ENCODE data around the gene MVB12B. TPM values are rescaled to one million over a fixed set of nuclear protein-coding genes. Genes with fewer than 3 reads are reported as not detected.

Gene MVB12B
- total RNA-seq, 1 experiment from 2014 or later, result 10.9 TPM

GRCh38 chr9:126474206-126474765, 147.7 kb downstream of the MVB12B start:
- intact Hi-C loops (cut with micrococcal nuclease), result no loop called here
- peaks cover 13 to 27% of the 10 kb centered on the region in 2 experiments for H3K4me1 ChIP-seq (ENCODE audit: control insufficient read depth in 1 of 2, insufficient read depth in 2 of 2, low read length in 2 of 2)
- no peaks in the 10 kb centered on the region for H3K9me2 ChIP-seq (ENCODE audit: insufficient read depth)
- no peaks in the 10 kb centered on the region for H3K36me3 ChIP-seq (ENCODE audit: control insufficient read depth in 1 of 2, insufficient read depth in 2 of 2, low read length in 2 of 2)
- peak overlapping the region; percentile 74 for H3K4me2 ChIP-seq (ENCODE audit: low read length)
- no peaks in the 10 kb centered on the region for H4K20me1 ChIP-seq (ENCODE audit: insufficient read depth)
- ChIA-PET POLR2A (no interaction called here), CTCF (interaction anchor here (0.9 kb wide), 1 partner anchor 17 kb away, joined by 3 read pairs; no protein-coding TSS in a partner anchor), RAD21 (ENCODE audit: low non-redundant PET in 1 of 2, low total read pairs in 2 of 2, uncharacterized antibody in 2 of 2, unreplicated experiment in 2 of 2) (no interaction called here)
- ATAC-seq, result peak; percentile 57; the same call in 1 of the 2 replicates
- peak overlapping the region in 1 of 2 experiments; percentile 24; a peak in 1 of 4 replicates for H3K4me3 ChIP-seq (replicated peaks in 1 of 2; ENCODE audit: low read depth in 1 of 2, low read length in 2 of 2)
- H3K27me3 ChIP-seq (ENCODE audit: insufficient read depth, low read length), result no peaks in the 10 kb centered on the region
- 0 out of 2 replicates have a peak overlapping the region, but pooled peaks have one; percentile 5 for H3K9ac ChIP-seq (ENCODE audit: low read length)
- H3K9me3 ChIP-seq (ENCODE audit: control insufficient read depth in 1 of 2, insufficient read depth in 1 of 2, low read depth in 1 of 2, low read length in 2 of 2), result no peaks in the 10 kb centered on the region
- no peaks in the 10 kb centered on the region for H3K79me2 ChIP-seq (ENCODE audit: insufficient read depth, low read length)
- no peak overlapping the region for H2AFZ ChIP-seq (ENCODE audit: low read depth, low read length, poor library complexity, severe bottlenecking)
- no peak for DNase-seq (ENCODE audit: low read depth, low spot score)
- TF ChIP-seq CTCF (IDR thresholded peaks at IDR 0.05 in 2 of 3, conservative IDR thresholded peaks at IDR 0.05 in 1 of 3; ENCODE audit: borderline replicate concordance in 1 of 3, insufficient read depth in 1 of 3, low read depth in 2 of 3, low read length in 2 of 3) (no peak), ZNF274 (IDR thresholded peaks at IDR 0.05; ENCODE audit: low read depth, low read length) (no peak), SRF (IDR thresholded peaks at IDR 0.05; ENCODE audit: low read depth) (no peak), SIN3A (IDR thresholded peaks at IDR 0.05; ENCODE audit: low read depth) (no peak), EGR1 (IDR thresholded peaks at IDR 0.05; ENCODE audit: low read depth) (no peak), JUND (IDR thresholded peaks at IDR 0.05) (no peak), POLR2A (IDR thresholded peaks at IDR 0.05; ENCODE audit: borderline replicate concordance, extremely low read depth, insufficient read depth, insufficient read length) (no peak), RAD21 (IDR thresholded peaks at IDR 0.05; ENCODE audit: low read depth) (no peak), ZBTB33 (IDR thresholded peaks at IDR 0.05; ENCODE audit: extremely low read depth, insufficient replicate concordance, low read length) (no peak), TCF7L2 (IDR thresholded peaks at IDR 0.05; ENCODE audit: borderline replicate concordance, extremely low read depth, insufficient read depth, insufficient read length) (no peak), ELF1 (IDR thresholded peaks at IDR 0.05; ENCODE audit: borderline replicate concordance, low read depth) (no peak), CEBPB (IDR thresholded peaks at IDR 0.05; ENCODE audit: low read depth) (no peak), FOSL1 (IDR thresholded peaks at IDR 0.05; ENCODE audit: low read depth) (no peak), POLR2AphosphoS5 (IDR thresholded peaks at IDR 0.05; ENCODE audit: low read depth, low read length) (no peak)
- TF ChIP-seq, protein P1, sequence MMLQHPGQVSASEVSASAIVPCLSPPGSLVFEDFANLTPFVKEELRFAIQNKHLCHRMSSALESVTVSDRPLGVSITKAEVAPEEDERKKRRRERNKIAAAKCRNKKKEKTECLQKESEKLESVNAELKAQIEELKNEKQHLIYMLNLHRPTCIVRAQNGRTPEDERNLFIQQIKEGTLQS (IDR thresholded peaks at IDR 0.05), result no peak
- no peak overlapping the region for H3K27ac ChIP-seq (ENCODE audit: low read depth, low read length)
- BruUV-seq (replicated peaks), result no TSS peak

Measured in HCT116 (cell line).